ENCODE data around the gene CCDC106.

CCDC106 gene

DNA sequence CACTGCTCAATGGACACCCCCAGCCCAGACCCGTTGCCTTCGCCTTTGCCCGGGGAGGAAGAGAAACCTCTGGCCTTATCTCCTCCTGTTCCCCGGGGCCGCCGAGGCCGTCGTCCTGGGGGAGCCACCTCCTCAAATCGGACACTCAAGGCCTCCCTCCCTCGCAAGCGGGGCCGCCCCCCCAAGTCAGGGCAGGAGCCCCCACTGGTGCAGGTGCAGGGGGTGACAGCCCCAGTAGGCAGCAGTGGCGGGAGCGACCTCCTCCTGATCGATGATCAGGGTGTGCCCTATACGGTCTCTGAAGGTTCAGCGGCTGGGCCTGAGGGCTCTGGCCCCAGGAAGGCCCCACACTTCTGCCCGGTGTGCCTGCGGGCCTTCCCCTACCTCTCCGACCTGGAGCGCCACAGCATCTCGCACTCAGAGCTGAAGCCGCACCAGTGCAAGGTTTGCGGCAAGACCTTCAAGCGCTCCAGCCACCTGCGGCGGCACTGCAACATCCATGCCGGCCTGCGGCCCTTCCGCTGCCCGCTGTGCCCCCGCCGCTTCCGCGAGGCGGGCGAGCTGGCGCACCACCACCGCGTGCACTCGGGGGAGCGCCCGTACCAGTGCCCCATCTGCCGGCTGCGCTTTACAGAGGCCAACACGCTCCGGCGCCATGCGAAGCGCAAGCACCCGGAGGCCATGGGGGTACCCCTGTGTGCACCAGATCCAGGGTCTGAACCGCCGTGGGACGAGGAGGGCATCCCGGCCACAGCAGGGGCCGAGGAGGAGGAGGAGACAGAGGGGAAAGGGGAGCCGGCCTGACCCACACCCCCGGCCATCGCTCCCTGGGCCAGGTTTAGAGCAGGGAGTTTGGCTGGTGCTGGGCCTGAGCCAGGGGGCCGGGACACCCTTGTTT is 45.7 kb upstream of the CCDC106 start:
- no peaks in the 10 kb centered on the region for H3K27me3 ChIP-seq (ENCODE audit: insufficient read depth, insufficient read length)
- no peaks in the 10 kb centered on the region for H3K9me3 ChIP-seq (ENCODE audit: insufficient read depth, low read length)
- H3K4me1 ChIP-seq (ENCODE audit: insufficient read depth, insufficient read length), result no peaks in the 10 kb centered on the region
- H3K36me3 ChIP-seq (ENCODE audit: insufficient read depth, insufficient read length, low read length), result peaks cover 15% of the 10 kb centered on the region
- TF ChIP-seq ZNF274 (IDR thresholded peaks at IDR 0.05; ENCODE audit: low read depth, low read length) (no peak), SUZ12 (IDR thresholded peaks at IDR 0.05; ENCODE audit: extremely low read depth, insufficient read depth, insufficient read length) (no peak), YY1 (IDR thresholded peaks at IDR 0.05; ENCODE audit: insufficient read depth, insufficient read length) (no peak)
- DNase-seq (ENCODE audit: low read depth, low spot score), result no peak
- no peak overlapping the region for H3K9ac ChIP-seq (ENCODE audit: insufficient read length, low read depth)
- no peak overlapping the region for H3K4me3 ChIP-seq (ENCODE audit: insufficient read length, low read depth)

DNA sequence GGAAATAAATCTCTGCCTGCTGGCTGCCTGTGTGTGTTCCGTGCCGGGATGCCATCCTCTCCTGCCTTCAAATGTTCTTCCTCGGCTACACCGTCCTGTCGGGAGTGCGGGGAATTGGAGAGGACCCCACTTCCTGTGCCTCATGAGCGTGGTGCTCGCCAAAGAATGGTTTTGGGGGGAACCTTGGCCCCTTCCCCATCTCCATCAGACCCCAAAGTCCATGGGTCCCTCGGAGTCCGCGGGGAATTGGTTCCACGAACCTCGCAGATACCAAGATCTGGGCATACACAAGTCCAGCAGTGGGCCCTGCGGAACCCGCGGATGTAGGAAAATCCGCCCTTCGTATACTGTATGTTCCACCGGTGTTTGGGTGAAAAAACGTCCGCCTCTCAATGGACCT is 44.9 kb upstream of the CCDC106 start:
- no peaks in the 10 kb centered on the region for H3K4me1 ChIP-seq (ENCODE audit: insufficient read depth, insufficient read length)
- H3K27me3 ChIP-seq (ENCODE audit: insufficient read depth, insufficient read length), result no peaks in the 10 kb centered on the region
- H3K36me3 ChIP-seq (ENCODE audit: insufficient read depth, insufficient read length, low read length), result peaks cover 13% of the 10 kb centered on the region
- DNase-seq (ENCODE audit: low read depth, low spot score), result no peak
- H3K9ac ChIP-seq (ENCODE audit: insufficient read length, low read depth), result no peak overlapping the region
- H3K9me3 ChIP-seq (ENCODE audit: insufficient read depth, low read length), result no peaks in the 10 kb centered on the region
- H3K4me3 ChIP-seq (ENCODE audit: insufficient read length, low read depth), result no peak overlapping the region
- TF ChIP-seq YY1 (IDR thresholded peaks at IDR 0.05; ENCODE audit: insufficient read depth, insufficient read length), result no peak
- no peak for TF ChIP-seq SUZ12 (IDR thresholded peaks at IDR 0.05; ENCODE audit: extremely low read depth, insufficient read depth, insufficient read length)
- TF ChIP-seq ZNF274 (IDR thresholded peaks at IDR 0.05; ENCODE audit: low read depth, low read length), result no peak

DNA sequence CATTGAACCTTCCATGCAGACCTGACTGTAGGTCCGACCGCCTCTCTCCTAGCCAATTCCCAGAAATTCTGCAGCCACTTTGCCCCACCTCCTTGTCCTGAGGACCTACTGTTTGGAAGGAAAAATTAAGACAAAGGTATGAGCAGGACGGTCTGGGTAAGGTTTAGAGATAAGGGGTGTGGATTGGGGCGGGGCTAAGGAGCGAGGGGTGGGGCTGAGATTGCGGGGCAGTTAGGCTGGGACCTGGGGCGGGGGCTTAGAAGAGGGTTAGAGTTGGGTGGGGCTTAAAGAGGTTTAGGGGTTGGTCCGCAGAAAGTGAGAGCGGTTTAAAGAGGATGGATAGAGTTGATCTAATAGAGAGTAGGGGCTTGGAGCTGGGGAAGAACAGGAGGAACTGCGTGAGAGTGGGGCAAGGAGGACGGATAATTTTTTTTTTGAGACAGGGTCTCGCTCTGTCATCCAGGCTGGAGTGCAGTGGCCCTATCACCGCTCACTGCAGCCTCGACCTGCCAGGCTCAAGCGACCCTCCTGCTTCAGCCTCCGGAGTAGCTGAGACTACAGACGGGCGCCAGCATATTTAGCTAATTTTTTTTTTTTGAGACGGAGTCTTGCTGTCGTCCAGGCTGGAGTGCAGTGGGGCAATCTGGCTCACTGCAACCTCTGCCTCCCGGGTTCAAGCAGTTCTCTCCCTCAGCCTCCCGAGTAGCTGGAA is 44.3 kb upstream of the CCDC106 start:
- no peaks in the 10 kb centered on the region for H3K27me3 ChIP-seq (ENCODE audit: insufficient read depth, insufficient read length)
- no peaks in the 10 kb centered on the region for H3K9me3 ChIP-seq (ENCODE audit: insufficient read depth, low read length)
- peaks cover 13% of the 10 kb centered on the region for H3K36me3 ChIP-seq (ENCODE audit: insufficient read depth, insufficient read length, low read length)
- no peak overlapping the region for H3K4me3 ChIP-seq (ENCODE audit: insufficient read length, low read depth)
- no peaks in the 10 kb centered on the region for H3K4me1 ChIP-seq (ENCODE audit: insufficient read depth, insufficient read length)
- H3K9ac ChIP-seq (ENCODE audit: insufficient read length, low read depth), result no peak overlapping the region
- no peak for DNase-seq (ENCODE audit: low read depth, low spot score)
- TF ChIP-seq YY1 (IDR thresholded peaks at IDR 0.05; ENCODE audit: insufficient read depth, insufficient read length), result no peak
- no peak for TF ChIP-seq SUZ12 (IDR thresholded peaks at IDR 0.05; ENCODE audit: extremely low read depth, insufficient read depth, insufficient read length)
- no peak for TF ChIP-seq ZNF274 (IDR thresholded peaks at IDR 0.05; ENCODE audit: low read depth, low read length)

DNA sequence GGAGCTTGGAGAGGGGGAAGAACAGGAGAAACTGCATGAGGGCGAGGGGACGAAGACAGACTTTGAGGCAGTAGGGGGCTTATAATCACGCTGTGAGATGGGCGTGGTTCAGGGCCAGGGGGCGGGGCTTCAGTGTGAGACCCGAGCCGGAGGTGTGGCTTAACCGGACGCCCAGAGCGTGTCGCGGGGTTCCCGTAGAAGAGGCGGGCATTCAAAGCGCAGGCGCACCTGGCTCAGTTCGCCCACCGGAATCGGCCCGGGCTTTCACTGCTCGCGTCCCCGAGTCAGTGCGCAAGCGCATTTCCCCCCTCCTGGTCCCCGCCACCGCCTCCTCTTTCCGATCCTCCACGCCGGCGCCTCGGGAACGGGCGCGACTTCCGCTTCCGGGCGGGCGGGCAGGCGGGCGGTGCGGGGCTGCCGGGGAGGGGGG is 42.8 kb upstream of the CCDC106 start:
- TF ChIP-seq SUZ12 (IDR thresholded peaks at IDR 0.05; ENCODE audit: extremely low read depth, insufficient read depth, insufficient read length), result no peak
- no peak for TF ChIP-seq ZNF274 (IDR thresholded peaks at IDR 0.05; ENCODE audit: low read depth, low read length)
- TF ChIP-seq YY1 (IDR thresholded peaks at IDR 0.05; ENCODE audit: insufficient read depth, insufficient read length), result no peak
- DNase-seq (ENCODE audit: low read depth, low spot score), result peak; percentile 90
- Histone ChIP-seq H3K27me3 (ENCODE audit: insufficient read depth, insufficient read length) (no peaks in the 10 kb centered on the region), H3K9me3 (ENCODE audit: insufficient read depth, low read length) (no peaks in the 10 kb centered on the region), H3K36me3 (ENCODE audit: insufficient read depth, insufficient read length, low read length) (peaks cover 19% of the 10 kb centered on the region), H3K4me1 (ENCODE audit: insufficient read depth, insufficient read length) (no peaks in the 10 kb centered on the region), H3K4me3 (ENCODE audit: insufficient read length, low read depth) (peak overlapping the region; percentile 11), H3K9ac (ENCODE audit: insufficient read length, low read depth) (peak overlapping the region; percentile 26)

DNA sequence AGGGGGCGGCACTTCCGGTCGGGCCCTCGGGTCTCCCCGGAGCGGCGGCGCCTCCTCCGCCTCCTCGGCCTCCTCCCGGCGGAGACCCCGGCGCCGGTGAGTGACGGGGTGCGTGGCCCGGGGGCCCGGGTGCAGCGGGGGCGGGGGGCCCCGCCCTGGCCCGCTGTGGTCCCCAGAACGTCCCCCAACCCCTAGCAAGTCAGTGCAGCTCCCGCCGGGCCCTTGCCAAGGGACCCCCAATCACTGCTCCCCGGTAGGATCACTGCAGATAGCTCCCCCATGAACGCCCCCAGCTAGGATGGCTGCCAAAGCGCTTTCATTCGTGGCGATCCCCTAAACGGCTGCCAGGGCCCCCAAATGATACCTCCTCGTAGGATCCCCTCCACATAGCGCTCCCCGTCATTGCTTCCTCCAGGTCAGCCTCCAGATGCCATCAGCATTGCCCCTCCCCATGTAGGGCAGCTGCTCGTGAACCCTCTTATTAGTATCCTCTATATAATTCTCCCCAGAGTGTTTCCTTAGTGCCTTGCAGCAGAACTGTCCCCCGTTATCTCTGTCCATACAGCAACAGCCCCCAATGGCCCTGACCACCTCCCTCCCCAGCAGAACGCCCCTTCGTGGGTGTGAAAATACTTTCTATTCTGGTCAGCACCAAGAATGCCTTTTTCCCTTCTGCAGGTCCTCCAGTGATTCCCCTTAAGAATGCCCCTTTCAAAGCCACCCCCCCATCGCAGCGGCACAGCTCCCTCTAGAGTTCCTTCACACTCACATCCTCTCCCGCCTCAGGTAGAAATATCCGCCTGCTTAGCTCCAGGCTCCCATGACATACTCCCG is 42.2 kb upstream of the CCDC106 start, which contains the start of gene ZNF865:
Gene ZNF865 (plus strand): TSS at position 11 of the 834 bp plus-strand sequence. CDS start 7,972 bp downstream, outside the sequence.
- TF ChIP-seq YY1 (IDR thresholded peaks at IDR 0.05; ENCODE audit: insufficient read depth, insufficient read length), result no peak
- no peak for TF ChIP-seq ZNF274 (IDR thresholded peaks at IDR 0.05; ENCODE audit: low read depth, low read length)
- no peak for TF ChIP-seq SUZ12 (IDR thresholded peaks at IDR 0.05; ENCODE audit: extremely low read depth, insufficient read depth, insufficient read length)
- Histone ChIP-seq H3K4me1 (ENCODE audit: insufficient read depth, insufficient read length) (no peaks in the 10 kb centered on the region), H3K4me3 (ENCODE audit: insufficient read length, low read depth) (peak within 1 kb of the TSS; percentile 85), H3K27me3 (ENCODE audit: insufficient read depth, insufficient read length) (no peaks in the 10 kb centered on the region), H3K9ac (ENCODE audit: insufficient read length, low read depth) (peak within 1 kb of the TSS; percentile 96), H3K9me3 (ENCODE audit: insufficient read depth, low read length) (no peaks in the 10 kb centered on the region), H3K36me3 (ENCODE audit: insufficient read depth, insufficient read length, low read length) (peaks cover 21% of the 10 kb centered on the region)
- DNase-seq (ENCODE audit: low read depth, low spot score), result peak; percentile 66

DNA sequence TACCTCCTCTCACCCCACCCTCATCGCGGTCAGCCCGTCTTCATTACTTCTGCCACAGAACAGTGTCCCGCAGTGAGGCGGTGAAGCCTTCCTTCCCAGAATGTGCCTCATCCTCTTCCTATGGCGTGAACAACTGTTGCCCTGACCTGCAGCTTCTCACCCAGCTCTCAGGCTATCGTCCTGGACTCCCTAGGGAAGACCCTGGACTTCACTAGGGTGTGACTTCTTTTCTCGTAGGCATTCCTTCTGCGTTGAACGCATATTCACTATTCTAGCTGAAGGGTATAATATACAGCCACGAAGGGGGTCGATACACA is 41.6 kb upstream of the CCDC106 start:
- Histone ChIP-seq H3K9ac (ENCODE audit: insufficient read length, low read depth) (peak overlapping the region; percentile 96), H3K4me3 (ENCODE audit: insufficient read length, low read depth) (peak overlapping the region; percentile 85), H3K4me1 (ENCODE audit: insufficient read depth, insufficient read length) (peaks cover under 1% of the 10 kb centered on the region), H3K36me3 (ENCODE audit: insufficient read depth, insufficient read length, low read length) (peaks cover 22% of the 10 kb centered on the region), H3K27me3 (ENCODE audit: insufficient read depth, insufficient read length) (no peaks in the 10 kb centered on the region), H3K9me3 (ENCODE audit: insufficient read depth, low read length) (no peaks in the 10 kb centered on the region)
- no peak for TF ChIP-seq ZNF274 (IDR thresholded peaks at IDR 0.05; ENCODE audit: low read depth, low read length)
- TF ChIP-seq YY1 (IDR thresholded peaks at IDR 0.05; ENCODE audit: insufficient read depth, insufficient read length), result no peak
- TF ChIP-seq SUZ12 (IDR thresholded peaks at IDR 0.05; ENCODE audit: extremely low read depth, insufficient read depth, insufficient read length), result no peak
- DNase-seq (ENCODE audit: low read depth, low spot score), result no peak

All from NT2/D1 (cell line).